Measurements from ENCODE around the gene P2RY12. TPM values are rescaled to one million over a fixed set of nuclear protein-coding genes. Genes with fewer than 3 reads are reported as not detected.

The P2RY12 gene
- total and polyA plus RNA-seq, 10 of the 15 experiments (the other 5 are each of a cell fraction or from before 2014, with no cell fraction given): 0.27 to 1.0 (median 0.66) TPM; not detected in 2

DNA sequence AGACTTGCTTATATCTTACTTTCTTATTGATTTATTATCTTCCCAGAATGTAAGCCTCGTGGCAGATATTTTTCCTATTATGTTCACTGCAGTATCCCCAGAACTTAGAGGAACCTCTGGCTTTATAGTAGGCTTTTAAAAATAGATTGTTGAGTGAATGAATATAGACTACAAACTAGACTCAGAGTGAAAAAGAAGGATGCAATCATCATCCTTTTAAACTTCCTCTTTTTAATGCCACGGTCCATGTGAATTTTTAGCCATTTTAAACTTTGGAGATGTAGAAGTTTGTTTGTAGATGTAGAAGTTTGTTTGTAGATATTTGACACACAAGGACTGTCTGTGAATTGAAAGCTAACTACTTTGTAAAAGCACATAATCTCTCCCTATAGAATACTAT lies 7.2 kb upstream of the P2RY12 start:
- Histone ChIP-seq H3K4me1 (ENCODE audit: control insufficient read depth, insufficient read depth, low read length) (peaks cover 5% of the 10 kb centered on the region; the same call in 1 of the 2 replicates), H3K9ac (ENCODE audit: control insufficient read depth, insufficient read depth, low read length) (no peak overlapping the region), H3K27ac (ENCODE audit: control insufficient read depth, insufficient read depth) (no peak overlapping the region), H3K79me2 (ENCODE audit: control insufficient read depth, insufficient read depth, low read length) (no peaks in the 10 kb centered on the region), H3K27me3 (replicated peaks in 1 of 2; ENCODE audit: control insufficient read depth in 2 of 2, insufficient read depth in 2 of 2, low read length in 1 of 2) (no peaks in the 10 kb centered on the region; a peak in 1 of 4 replicates), H3K9me3 (replicated peaks; ENCODE audit: control insufficient read depth, insufficient read depth, low read length) (no peaks in the 10 kb centered on the region; the same call in 2 of the 3 replicates), H3K4me2 (ENCODE audit: control insufficient read depth, insufficient read depth) (no peak overlapping the region), H2AFZ (ENCODE audit: control insufficient read depth, low read depth, low read length) (no peak overlapping the region), H4K20me1 (ENCODE audit: control insufficient read depth, insufficient read depth) (no peaks in the 10 kb centered on the region), H3K36me3 (ENCODE audit: control insufficient read depth in 2 of 2, insufficient read depth in 2 of 2, low read length in 1 of 2) (no peaks in the 10 kb centered on the region), H3K4me3 (no peak overlapping the region)
- peak; percentile 37; the same call in 1 of the 2 replicates for TF ChIP-seq JUNB (IDR thresholded peaks at IDR 0.05)
- TF ChIP-seq MEF2B (IDR thresholded peaks at IDR 0.05; ENCODE audit: partially characterized antibody, poor library complexity, severe bottlenecking): no peak
- ChIA-PET SMC1A (ENCODE audit: uncharacterized antibody, unreplicated experiment) (no interaction called here), POLR2A (interaction anchor here (0.7 kb wide), 3 partner anchors 10 to 1902 kb away, joined by 3 to 4 read pairs (median 4); no protein-coding TSS in a partner anchor), CTCF (interaction anchor here (1.5 to 6.1 kb wide), 3 partner anchors 9 to 25 kb away, joined by 3 to 39 read pairs (median 3); no protein-coding TSS in a partner anchor), RAD21 (ENCODE audit: unreplicated experiment) (no interaction called here)
- intact Hi-C loops (cut with micrococcal nuclease; ENCODE audit: unreplicated experiment): no loop called here
- FAIRE-seq (no peak), DNase-seq (ENCODE audit: low read depth, low spot score) (no peak), ATAC-seq (no peak)
- in situ Hi-C loops (cut with MboI): no loop called here
- whole genome bisulfite sequencing (ENCODE audit: insufficient coverage, insufficient replicate concordance, low lambda C conversion rate, missing lambda C conversion rate): 0% methylated on average over 2 of the region's 2 CpGs
- no TSS peak for BruUV-seq (replicated peaks)

DNA sequence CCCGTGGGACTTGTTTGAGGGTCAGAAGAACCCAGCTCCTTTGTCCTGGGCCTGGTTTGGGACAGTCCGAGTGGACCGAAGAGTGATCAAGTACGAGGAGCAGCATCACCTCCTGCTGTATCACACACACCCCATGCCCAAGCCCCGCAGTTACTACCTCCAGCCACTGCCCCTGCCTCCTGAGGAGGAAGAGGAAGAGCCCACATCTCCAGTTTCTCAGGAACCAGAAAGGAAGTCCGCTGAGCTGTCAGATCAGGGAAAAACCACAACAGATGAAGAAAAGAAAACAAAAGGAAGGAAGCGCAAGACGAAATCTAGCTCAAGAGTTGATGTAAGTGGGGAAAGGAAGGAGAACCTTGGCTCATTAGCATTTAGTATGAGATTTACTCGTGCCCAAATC lies 3.3 kb upstream of the P2RY12 start:
- H2AFZ ChIP-seq (ENCODE audit: control insufficient read depth, low read depth, low read length): peak overlapping the region; percentile 65
- no peak overlapping the region for H3K9ac ChIP-seq (ENCODE audit: control insufficient read depth, insufficient read depth, low read length)
- in situ Hi-C loops (cut with MboI): no loop called here
- ATAC-seq: no peak
- no peak for FAIRE-seq
- ChIA-PET POLR2A (interaction anchor here (0.9 kb wide), 1 partner anchor 11 kb away, joined by 3 read pairs; no protein-coding TSS in a partner anchor), SMC1A (ENCODE audit: uncharacterized antibody, unreplicated experiment) (interaction anchor here (0.9 to 1.9 kb wide), 4 partner anchors 9 to 26 kb away, joined by 3 to 6 read pairs (median 4); no protein-coding TSS in a partner anchor), CTCF (interaction anchor here (1.6 to 6.1 kb wide), 4 partner anchors 9 to 159 kb away, joined by 4 to 39 read pairs (median 7); no protein-coding TSS in a partner anchor), RAD21 (ENCODE audit: unreplicated experiment) (interaction anchor here (1.9 kb wide), 1 partner anchor 9 kb away, joined by 6 read pairs; no protein-coding TSS in a partner anchor)
- H3K4me1 ChIP-seq (ENCODE audit: control insufficient read depth, insufficient read depth, low read length): peaks cover 13% of the 10 kb centered on the region; the same call in 1 of the 2 replicates
- H3K36me3 ChIP-seq (ENCODE audit: control insufficient read depth in 2 of 2, insufficient read depth in 2 of 2, low read length in 1 of 2): no peaks in the 10 kb centered on the region
- no peaks in the 10 kb centered on the region for H4K20me1 ChIP-seq (ENCODE audit: control insufficient read depth, insufficient read depth)
- WGBS (ENCODE audit: insufficient coverage, insufficient replicate concordance, low lambda C conversion rate, missing lambda C conversion rate): 43% methylated on average over 9 of the region's 9 CpGs
- H3K4me2 ChIP-seq (ENCODE audit: control insufficient read depth, insufficient read depth): peak overlapping the region; percentile 47
- H3K9me3 ChIP-seq (replicated peaks; ENCODE audit: control insufficient read depth, insufficient read depth, low read length): no peaks in the 10 kb centered on the region
- no peak for DNase-seq (ENCODE audit: low read depth, low spot score)
- no peak overlapping the region for H3K4me3 ChIP-seq
- H3K79me2 ChIP-seq (ENCODE audit: control insufficient read depth, insufficient read depth, low read length): no peaks in the 10 kb centered on the region
- H3K27me3 ChIP-seq (replicated peaks in 1 of 2; ENCODE audit: control insufficient read depth in 2 of 2, insufficient read depth in 2 of 2, low read length in 1 of 2): no peaks in the 10 kb centered on the region
- intact Hi-C loops (cut with micrococcal nuclease; ENCODE audit: unreplicated experiment): no loop called here
- H3K27ac ChIP-seq (ENCODE audit: control insufficient read depth, insufficient read depth): no peak overlapping the region
- BruUV-seq (replicated peaks): no TSS peak
- TF ChIP-seq, protein P1, sequence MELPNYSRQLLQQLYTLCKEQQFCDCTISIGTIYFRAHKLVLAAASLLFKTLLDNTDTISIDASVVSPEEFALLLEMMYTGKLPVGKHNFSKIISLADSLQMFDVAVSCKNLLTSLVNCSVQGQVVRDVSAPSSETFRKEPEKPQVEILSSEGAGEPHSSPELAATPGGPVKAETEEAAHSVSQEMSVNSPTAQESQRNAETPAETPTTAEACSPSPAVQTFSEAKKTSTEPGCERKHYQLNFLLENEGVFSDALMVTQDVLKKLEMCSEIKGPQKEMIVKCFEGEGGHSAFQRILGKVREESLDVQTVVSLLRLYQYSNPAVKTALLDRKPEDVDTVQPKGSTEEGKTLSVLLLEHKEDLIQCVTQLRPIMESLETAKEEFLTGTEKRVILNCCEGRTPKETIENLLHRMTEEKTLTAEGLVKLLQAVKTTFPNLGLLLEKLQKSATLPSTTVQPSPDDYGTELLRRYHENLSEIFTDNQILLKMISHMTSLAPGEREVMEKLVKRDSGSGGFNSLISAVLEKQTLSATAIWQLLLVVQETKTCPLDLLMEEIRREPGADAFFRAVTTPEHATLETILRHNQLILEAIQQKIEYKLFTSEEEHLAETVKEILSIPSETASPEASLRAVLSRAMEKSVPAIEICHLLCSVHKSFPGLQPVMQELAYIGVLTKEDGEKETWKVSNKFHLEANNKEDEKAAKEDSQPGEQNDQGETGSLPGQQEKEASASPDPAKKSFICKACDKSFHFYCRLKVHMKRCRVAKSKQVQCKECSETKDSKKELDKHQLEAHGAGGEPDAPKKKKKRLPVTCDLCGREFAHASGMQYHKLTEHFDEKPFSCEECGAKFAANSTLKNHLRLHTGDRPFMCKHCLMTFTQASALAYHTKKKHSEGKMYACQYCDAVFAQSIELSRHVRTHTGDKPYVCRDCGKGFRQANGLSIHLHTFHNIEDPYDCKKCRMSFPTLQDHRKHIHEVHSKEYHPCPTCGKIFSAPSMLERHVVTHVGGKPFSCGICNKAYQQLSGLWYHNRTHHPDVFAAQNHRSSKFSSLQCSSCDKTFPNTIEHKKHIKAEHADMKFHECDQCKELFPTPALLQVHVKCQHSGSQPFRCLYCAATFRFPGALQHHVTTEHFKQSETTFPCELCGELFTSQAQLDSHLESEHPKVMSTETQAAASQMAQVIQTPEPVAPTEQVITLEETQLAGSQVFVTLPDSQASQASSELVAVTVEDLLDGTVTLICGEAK (IDR thresholded peaks at IDR 0.05; ENCODE audit: borderline replicate concordance): no peak
- no peak for TF ChIP-seq FOXK2 (IDR thresholded peaks at IDR 0.05)
- TF ChIP-seq NFIC (IDR thresholded peaks at IDR 0.05; ENCODE audit: low read depth, low read length): no peak
- TF ChIP-seq EED (IDR thresholded peaks at IDR 0.05; ENCODE audit: low read depth): peak; percentile 48; the same call in 1 of the 2 replicates
- TF ChIP-seq, protein P2, sequence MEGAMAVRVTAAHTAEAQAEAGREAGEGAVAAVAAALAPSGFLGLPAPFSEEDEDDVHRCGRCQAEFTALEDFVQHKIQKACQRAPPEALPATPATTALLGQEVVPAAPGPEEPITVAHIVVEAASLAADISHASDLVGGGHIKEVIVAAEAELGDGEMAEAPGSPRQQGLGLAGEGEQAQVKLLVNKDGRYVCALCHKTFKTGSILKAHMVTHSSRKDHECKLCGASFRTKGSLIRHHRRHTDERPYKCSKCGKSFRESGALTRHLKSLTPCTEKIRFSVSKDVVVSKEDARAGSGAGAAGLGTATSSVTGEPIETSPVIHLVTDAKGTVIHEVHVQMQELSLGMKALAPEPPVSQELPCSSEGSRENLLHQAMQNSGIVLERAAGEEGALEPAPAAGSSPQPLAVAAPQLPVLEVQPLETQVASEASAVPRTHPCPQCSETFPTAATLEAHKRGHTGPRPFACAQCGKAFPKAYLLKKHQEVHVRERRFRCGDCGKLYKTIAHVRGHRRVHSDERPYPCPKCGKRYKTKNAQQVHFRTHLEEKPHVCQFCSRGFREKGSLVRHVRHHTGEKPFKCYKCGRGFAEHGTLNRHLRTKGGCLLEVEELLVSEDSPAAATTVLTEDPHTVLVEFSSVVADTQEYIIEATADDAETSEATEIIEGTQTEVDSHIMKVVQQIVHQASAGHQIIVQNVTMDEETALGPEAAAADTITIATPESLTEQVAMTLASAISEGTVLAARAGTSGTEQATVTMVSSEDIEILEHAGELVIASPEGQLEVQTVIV (IDR thresholded peaks at IDR 0.05; ENCODE audit: borderline replicate concordance, partially characterized antibody): no peak
- TF ChIP-seq IKZF2 (IDR thresholded peaks at IDR 0.05): peak in 1 of 2 experiments; percentile 29; a peak in 1 of 4 replicates
- TF ChIP-seq PAX8 (IDR thresholded peaks at IDR 0.05): no peak
